Transverse colon (tissue), 4 donors: Measurements from ENCODE around the gene NDST3.

Experiments
- CTCF ChIP-seq, 5 experiments: fragments of 200-600 bp in 3 of 5; fragments of 450-650 bp in 2 of 5; sonication (generic) in 3 of 5; IDR thresholded peaks; 1 replicate in 2 of 5; 2 replicates in 3 of 5; pipeline ENCODE4 v1.5.1; 2016 to 2017; ENCODE audit warnings: antibody characterized with exemption in 5 of 5, inconsistent platforms in 3 of 5, mild to moderate bottlenecking in 2 of 5, moderate library complexity in 1 of 5
- EP300 ChIP-seq: sonication (generic); formaldehyde crosslinking; IDR thresholded peaks from one replicate; pipeline ENCODE4 v1.6.1; 2017; ENCODE audit warnings: antibody characterized with exemption, low read depth
- POLR2A ChIP-seq: fragments of 450-650 bp; IDR thresholded peaks from one replicate; pipeline ENCODE4 v1.6.1; 2016; ENCODE audit warnings: antibody characterized with exemption, mild to moderate bottlenecking, moderate library complexity
- POLR2AphosphoS5 ChIP-seq, 3 donors: sonication (generic); formaldehyde crosslinking; IDR thresholded peaks; one replicate each; pipeline ENCODE4 v1.6.1; 2016; ENCODE audit warnings: antibody characterized with exemption in 3 of 3

- no peak for TF ChIP-seq CTCF (IDR thresholded peaks at IDR 0.05)
- no peak for TF ChIP-seq POLR2A
- no peak for TF ChIP-seq POLR2AphosphoS5 (IDR thresholded peaks at IDR 0.05)
- no peak for TF ChIP-seq EP300
Measured at GRCh38 chr4:118226311-118227010, 192.2 kb downstream of the NDST3 start.
